GM21423 (cell line): Measurements from ENCODE around the gene ATAD5.
"Not testable (repeated sequence)": the region's sequence is repeated elsewhere in the genome, so short reads cannot be mapped to it uniquely, and the experiment has no call there.

Experiments
- ATAC-seq: cut with Tn5 transposase; IDR thresholded peaks from one replicate; pipeline ENCODE4 v1.9.1; 2021; ENCODE audit warnings: mild to moderate bottlenecking, moderate library complexity; ENCODE audit not compliant: unreplicated experiment

Gene ATAD5

DNA sequence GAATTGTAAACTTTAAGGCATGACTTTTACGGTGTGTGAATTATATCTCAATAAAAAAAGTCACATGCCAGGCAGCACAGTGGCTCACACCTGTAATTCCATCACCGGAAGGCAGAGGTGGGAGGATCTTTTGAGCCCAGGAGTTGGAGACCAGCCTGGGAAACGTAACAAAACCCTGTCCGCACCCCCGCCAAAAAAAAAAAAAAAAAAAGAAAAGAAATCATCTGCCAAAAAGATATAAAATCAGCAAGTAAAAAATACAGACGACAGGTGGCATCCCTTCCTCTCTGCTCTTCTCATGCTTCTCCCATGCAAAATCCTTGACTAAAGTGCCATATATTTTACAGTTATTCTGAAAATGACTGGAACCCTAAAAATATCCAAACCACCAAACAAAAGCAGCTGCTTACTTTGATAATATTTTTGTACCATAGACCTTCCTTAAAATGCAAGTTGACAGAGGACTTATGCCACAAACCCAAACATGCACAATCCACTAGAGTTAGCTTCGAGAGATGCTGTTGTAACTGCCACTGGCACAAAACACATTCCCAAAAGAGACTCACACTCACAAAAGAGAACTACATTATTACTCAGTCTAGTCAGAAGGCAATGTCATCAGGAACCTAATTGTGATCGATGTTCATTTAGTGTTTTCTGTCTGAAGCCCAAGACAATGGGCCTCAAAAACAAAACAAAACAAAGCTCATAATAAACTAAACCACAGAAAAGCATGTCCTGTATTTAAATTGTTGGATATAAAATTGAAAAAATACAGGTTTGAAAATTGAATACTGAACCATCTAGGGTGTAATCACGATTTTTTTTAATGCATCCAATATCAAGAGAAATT lies 9.7 kb upstream of the ATAD5 start:
- no peak for ATAC-seq

DNA sequence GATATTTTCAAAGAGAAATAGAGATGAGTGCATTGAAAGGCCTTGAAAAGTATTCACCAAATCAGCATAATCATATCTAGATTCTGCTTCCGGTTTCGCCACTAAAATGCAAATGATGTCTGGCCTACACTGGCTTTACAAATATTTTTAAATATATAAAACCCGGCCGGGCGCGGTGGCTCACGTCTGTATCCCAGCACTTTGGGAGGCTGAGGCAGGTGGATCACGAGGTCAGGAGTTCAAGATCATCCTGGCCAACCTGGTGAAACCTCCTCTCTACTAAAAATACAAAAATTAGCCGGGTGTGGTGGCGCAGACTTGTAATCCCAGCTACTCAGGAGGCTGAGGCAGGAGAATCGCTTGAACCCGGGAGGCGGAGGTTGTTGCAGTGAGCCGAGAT lies 8.8 kb upstream of the ATAD5 start:
- not testable (repeated sequence) for ATAC-seq

- ATAC-seq = no peak
These were observed 8.3 kb upstream of the ATAD5 start for GRCh38 chr17:30823421-30823820.

- ATAC-seq = peak; percentile 10
These were observed 7.8 kb upstream of the ATAD5 start for GRCh38 chr17:30824002-30824355.

- ATAC-seq = peak; percentile 90
These were observed 7.2 kb upstream of the ATAD5 start, which contains the start of gene CRLF3 for GRCh38 chr17:30824356-30825145. TSS of gene CRLF3 (minus strand) at chr17:30824692. CDS start at chr17:30824651, 41 bp downstream.

- no peak for ATAC-seq
These were observed 4.7 kb upstream of the ATAD5 start for GRCh38 chr17:30827082-30827481.

- ATAC-seq = no peak
These were observed 2.7 kb upstream of the ATAD5 start for GRCh38 chr17:30829022-30829421.

DNA sequence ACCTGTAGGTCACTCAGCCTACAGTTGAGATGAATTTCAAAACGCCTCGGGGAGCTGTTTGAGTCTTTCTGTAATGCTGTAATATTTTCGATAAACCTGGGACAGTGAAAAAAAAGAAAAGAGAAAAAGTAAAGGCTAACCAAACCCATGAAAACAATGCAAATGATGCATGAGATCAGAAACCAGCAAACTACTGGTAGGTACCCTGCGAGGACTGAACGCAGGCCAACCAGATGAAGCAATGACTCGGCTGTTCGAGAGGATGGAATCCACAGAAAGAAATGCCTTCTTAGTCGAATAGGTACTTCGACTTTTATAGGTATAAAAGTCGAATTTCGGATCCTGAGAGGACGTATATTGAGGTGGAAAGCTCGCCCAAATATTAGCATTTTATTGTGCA lies 509 bp upstream of the ATAD5 start:
- ATAC-seq = no peak

DNA sequence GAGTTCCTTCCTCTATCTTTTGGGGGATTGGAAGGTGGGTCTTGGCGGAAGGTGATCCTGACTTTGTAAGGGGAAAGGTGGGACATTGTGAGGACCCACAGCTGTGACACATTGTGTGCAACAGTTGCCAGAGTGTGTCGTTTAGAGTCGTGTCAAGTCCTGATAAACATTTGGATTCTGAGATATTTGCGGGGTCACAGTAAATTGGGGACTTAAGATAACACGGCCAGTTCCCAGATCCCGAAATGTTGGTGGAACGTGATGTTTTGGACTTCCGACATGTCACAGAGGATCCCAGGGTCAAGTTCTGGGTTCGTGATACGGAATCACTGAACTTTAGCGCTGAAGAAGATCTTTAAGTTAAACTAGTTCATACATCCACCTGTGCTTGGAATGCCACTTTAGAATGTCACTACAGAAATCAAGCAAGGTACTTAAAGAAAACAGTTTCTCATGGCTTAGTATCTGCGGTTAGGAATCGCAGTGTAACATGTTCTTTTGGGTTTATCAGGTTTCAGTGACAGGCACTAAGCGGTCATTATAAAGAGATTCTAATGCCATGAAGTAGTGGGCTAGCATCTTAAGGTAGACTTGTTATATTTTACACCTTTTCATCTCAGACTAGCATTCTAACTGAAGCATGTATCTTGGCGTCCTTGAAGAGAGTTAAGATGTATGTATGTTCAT lies 815 bp downstream of the ATAD5 start:
- ATAC-seq = no peak

DNA sequence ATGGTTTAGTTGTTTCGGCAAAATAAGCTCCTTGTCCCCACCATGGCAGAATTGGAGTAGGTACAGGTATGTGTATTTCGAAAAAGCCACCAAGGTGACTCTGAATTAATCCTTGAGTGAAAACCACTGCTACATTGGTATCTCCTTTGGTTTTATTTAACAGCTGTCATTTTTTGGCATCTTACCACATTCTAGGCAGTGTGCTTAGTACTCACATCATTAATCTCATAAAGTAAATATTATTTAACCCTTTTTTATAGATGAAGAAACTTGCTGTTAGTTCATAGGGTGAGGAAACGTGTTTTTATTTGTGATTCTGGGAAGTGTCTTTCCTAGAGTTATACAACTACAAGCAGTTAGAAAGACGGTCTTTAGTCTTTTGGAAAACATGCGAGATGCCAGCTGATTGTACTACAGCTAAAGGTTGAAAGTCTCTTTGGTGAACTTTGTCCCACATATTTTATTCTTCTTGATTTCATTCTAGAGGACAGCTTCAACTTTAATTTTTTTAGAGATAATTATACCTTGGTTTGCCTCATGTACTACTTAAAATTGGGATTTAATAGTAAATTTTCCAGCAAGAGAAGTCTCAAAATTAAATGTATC lies 6.5 kb downstream of the ATAD5 start:
- ATAC-seq = no peak

DNA sequence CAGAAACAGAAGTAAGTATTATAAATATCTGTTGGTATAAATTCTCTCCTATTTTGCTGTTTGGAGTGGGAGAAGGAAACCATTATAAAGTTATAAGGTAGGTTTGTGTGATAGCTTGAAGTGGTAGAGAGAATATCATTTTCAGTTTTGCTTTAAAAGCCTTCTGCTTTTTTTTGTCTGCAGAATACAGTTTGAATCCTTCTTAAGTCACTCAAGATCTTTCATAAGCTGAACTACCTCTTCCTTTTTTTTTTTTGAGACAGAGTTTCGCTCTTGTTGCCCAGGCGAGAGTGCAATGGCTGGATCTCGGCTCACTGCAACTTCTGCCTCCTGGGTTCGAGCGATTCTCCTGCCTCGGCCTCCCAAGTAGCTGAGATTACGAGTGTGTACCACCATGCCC lies 9.0 kb downstream of the ATAD5 start:
- no peak for ATAC-seq

- no peak for ATAC-seq
These were observed 16.3 kb downstream of the ATAD5 start for GRCh38 chr17:30848021-30848420.

GRCh38 chr17:30854146-30854545 lies 22.4 kb downstream of the ATAD5 start:
- no peak for ATAC-seq

DNA sequence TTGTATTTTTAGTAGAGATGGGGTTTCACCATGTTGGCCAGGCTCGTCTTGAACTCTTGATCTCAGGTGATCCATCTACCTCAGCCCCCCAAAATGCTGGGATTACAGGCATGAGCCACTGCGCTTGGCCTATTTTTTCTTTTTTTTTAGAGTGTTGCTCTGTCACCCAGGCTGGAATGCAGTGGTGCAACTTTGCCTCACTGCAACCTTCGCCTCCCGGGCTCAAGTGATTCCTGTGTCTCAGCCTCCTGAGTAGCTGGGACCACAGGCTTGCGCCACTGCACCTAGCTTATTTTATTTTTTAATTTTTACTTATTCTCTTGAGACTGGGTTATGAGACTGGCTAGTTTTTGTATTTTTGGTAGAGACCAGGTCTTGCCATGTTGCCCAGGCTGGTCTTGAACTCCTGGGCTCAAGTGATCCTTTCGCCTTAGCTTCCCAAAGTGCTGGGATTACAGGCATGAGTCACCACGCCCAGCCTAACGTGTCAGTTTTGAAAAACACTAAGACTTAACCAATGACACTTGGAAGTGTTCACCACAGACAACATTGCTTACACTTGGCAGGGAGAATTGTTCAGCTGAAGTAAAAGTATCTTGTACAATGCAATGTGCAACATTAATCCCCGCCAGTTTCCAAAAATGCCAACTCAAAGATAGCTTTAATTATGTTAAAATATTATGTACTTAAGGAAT lies 26.9 kb downstream of the ATAD5 start:
- no peak for ATAC-seq

DNA sequence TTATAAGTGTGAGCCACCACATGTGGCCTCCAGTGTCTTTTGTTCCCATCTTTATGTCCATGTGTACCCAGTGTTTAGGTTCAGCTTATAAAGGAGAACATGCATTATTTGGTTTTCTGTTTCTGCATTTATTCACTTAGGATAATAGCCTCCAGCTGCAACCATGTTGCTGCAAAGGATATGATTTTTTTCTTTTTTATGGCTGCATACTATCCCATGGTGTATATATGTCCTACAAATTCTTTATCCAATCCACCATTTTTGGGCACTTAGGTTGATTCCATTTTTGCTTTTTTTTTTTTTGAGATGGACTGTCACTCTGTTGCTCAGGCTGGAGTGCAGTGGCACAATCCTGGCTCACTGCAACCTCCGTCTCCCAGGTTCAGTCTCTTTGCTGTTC lies 32.9 kb downstream of the ATAD5 start:
- no peak for ATAC-seq

- ATAC-seq = no peak
These were observed 37.2 kb downstream of the ATAD5 start for GRCh38 chr17:30869005-30869404.

GRCh38 chr17:30886187-30886586 lies 54.4 kb downstream of the ATAD5 start:
- ATAC-seq = no peak

DNA sequence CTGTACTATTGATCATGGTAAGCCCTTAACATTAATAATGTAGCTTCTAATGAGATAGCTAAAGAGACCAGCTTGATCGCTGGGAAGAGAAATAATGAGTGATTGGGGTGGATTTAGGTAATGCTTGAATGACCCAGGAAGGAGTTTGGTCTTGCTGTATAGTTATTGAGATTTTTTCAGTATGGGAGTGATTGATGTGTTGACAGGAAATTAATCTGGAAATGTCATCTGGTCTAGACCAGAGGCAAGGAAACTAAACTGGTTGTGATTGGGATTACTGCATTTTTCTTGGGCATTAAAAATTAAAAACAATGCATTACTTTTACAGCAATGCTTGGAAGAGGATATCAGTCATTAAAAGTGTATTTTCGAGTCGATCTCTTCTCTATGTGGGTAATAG lies 62.5 kb downstream of the ATAD5 start:
- no peak for ATAC-seq

DNA sequence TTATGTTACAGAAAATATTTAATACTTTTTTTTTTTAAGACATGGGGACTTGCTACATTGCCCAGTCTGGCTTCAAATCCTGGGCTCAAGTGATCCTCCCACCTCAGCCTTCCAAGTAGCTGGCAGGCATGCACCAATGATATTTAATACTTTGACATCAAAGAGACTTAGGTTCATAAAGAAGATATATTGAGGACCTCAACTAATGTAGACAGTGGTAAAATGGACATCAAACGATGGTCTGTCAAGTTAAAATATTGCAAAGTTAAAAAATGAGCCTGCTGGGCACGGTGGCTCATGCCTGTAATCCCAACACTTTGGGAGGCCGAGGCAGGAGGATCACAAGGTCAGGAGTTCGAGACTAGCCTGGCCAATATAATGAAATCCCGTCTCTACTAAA lies 65.5 kb downstream of the ATAD5 start:
- no peak for ATAC-seq

- ATAC-seq = no peak
These were observed 74.0 kb downstream of the ATAD5 start for GRCh38 chr17:30905742-30906100.
